GM19099 (cell line): Measurements from ENCODE around the gene CD40.

Experiments used
- POLR2A ChIP-seq: IDR thresholded peaks from 3 replicates; pipeline ENCODE4 v1.6.1; 2011; ENCODE audit warnings: low read depth; ENCODE audit not compliant: insufficient read length; ENCODE audit errors: extremely low read depth

The CD40 gene

GRCh38 chr20:46129955-46130481 lies 11.9 kb downstream of the CD40 start:
- peak; percentile 57 for TF ChIP-seq POLR2A

DNA sequence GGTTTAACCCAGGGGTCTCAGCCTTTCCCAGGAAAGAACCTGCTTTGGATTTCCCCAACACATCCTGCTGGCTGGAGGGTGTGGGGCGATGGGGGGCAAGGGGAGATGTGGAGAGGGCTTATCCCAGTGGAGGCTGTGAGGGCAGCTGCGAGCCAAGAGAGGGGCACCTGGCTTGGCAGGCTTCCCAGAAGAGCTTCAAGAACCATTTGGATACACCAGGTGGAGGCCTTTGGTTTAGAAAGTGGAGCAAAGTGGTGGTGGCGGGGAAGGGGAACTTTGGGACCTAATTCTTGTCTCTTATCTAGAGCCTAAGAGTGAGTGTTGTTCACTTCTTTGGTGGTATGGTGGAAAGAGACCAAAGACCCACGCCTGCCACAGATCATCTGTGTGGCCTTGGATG lies 12.4 kb downstream of the CD40 start:
- TF ChIP-seq POLR2A = no peak

GRCh38 chr20:46131396-46131795 lies 13.3 kb downstream of the CD40 start:
- TF ChIP-seq POLR2A = peak; percentile 27

DNA sequence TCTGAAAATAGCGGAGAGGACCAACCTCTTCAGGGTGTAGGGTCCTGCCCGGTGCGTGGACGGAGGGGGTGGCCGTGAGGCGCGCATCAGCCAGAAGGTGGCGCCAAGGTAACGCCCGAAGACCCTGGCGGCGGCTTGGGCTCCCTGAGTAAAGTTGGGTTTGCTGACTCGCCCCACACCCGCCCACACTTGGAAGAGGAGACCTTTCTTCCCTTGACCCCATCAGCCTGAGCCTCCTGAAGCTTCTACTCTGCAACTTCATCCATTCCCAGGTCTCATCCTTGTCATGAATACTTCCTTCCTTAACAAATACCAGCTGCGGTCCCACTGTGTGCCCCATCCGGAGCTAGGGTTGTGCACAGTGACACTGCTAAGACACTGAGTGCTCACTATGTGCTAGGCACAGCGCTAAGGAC lies 14.6 kb downstream of the CD40 start:
- no peak for TF ChIP-seq POLR2A

- TF ChIP-seq POLR2A = peak; percentile 8
Measured at GRCh38 chr20:46133886-46134654, 16.0 kb downstream of the CD40 start.

DNA sequence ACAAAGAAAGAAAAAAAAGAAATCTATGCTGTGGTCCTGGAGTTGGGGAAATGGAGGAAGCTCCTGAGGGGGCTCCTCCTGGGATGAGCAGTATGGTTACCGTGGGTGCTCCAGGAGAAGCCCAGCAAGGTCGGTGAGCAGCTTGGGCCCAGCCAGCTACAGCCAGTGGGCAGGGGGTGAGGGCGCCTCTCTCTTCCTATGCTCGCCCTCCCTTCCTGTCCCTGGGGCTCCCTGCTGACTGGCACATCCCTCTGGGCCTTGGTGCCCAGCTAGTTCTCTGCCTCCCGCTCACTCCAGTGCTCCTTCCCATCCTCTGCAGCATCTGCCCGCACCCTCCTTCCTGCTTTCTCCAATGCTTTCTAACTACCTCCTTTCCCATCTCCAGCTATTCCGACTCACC lies 16.6 kb downstream of the CD40 start:
- TF ChIP-seq POLR2A = no peak

GRCh38 chr20:46135856-46136633 lies 17.9 kb downstream of the CD40 start:
- TF ChIP-seq POLR2A = no peak

- no peak for TF ChIP-seq POLR2A
Measured at GRCh38 chr20:46137816-46138215, 19.7 kb downstream of the CD40 start.

GRCh38 chr20:46139266-46139889 lies 21.3 kb downstream of the CD40 start:
- TF ChIP-seq POLR2A = no peak

DNA sequence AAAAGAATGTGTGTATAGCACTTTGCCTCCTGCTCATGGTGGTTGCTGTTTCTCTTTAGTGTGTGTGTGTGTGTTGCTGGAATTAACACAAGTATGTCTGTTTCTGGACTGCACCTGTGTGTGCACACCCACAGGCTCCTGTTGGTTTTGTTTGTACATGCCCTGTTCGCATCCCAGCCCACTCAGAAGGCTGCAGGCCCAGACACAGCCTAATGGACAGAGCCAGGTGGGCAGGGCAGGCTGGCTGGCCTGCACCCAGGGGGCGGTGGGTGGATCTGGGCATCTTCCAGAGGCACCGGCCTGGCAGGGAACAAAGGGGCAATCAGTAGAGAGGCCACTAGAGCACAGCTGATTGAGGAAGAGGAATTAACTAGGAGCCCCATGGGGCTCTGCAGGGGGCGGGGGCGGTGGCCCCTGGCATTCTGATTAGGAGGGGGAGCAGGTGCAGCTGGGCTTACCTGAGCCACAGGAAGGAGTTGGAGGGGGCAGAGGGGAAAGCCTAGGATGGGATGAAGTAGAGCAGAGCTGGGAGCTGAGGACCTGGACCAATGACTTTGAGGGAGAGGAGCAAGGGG lies 21.9 kb downstream of the CD40 start:
- no peak for TF ChIP-seq POLR2A

DNA sequence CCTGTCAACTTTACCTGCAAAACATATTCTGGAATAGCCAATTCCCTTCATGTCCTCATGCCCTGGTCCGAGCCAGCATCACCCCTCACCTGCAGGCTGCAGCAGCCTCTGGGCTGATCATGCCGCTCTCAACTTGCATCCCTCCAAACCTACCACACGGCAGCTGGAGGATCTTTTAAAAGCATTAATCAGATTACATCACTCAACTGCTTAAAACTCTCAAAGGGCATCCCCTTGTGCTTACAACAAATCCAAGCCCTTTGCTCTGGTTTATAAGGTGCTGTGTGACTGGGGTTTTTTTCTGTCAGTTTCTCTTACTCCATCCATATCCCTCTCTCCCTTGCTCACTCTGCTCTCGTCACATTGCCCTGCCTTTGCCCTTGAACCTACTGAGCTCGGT lies 24.0 kb downstream of the CD40 start:
- TF ChIP-seq POLR2A = no peak

DNA sequence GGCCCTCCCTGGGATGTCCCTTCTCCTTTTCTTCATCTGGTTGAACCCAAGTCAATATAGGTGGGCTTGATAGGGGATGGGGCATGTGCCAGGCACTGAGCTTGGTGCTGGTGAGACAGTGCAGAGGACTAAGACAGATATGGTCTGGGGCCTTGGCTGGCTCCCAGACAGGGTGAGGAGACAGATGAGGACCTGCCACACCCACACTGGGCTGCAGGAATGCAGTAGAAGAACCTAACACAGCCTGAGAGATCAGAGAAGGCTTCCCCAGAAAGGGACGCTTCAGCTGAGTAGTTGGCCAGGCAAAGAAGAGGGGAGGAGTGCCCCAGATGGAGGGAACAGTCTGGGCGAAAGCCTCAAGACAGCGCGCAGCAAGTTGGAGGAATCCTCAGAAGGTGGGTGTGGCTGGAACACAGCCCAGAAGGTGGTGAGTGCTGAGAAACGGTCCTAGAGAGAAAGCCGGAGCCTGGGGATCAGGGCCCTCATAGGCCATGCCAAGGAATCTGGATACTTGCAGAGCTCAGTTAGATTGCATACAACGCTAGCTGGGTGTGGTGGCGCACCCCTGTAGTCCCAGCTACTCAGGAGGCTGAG lies 26.4 kb downstream of the CD40 start:
- no peak for TF ChIP-seq POLR2A

DNA sequence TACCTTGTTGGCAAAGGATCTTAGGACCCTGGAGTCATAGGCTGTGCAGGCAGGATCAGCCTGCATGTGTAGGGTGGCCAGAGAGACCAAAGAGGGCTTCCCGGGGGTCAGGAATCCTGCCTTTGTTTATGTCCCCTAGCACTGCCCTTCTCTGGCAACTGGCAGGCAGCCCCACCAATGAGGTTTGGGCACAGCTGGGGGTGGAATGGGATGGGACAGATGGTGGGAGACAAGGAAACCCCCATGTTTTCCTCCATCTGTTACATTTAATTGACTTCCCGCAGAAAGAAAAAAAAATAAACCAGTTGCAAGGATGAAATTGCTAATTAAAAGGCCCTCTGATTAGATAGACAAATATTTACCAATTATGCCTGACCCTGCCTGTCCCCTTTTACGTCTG lies 27.6 kb downstream of the CD40 start:
- TF ChIP-seq POLR2A = no peak

DNA sequence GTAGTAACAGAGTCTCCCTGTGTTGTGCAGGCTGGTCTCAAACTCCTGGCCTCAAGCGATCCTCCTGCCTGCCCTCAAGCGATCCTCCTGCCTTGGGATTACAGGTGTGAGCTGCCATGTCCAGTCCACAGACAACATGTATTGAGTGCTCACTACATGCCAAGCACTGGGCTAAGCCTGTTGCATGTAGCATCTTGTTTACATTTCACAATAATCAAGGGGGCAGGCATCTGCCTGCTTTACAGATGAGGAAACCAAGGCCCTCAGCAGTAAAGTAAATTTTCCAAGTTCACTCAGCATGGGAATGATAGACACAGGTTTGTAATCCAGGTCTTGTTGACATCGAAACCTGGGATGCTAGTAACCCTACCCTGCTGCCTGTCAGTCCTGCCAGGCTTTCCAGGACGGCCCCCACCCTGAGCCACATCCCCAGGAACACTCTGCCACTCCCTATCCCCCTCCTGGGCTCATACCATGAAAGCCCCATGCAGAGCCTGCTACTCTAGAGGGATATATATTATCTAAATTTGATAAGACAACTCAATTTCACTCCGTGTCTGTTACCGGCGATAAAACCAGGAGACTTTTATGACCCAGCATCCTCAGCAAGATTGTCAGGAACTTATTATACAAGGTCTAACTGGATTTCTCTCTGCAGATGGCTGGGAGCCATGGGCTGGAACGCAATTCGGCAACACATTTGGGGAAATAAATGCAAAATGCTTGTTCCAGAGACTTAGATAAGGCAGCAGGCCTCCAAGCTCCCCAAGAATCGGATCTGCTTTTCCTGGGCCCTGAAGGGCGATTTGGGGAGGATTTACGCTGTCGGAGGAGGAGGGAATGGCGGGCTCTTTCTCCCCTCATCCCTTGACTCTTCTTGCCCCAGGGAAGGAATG lies 30.4 kb downstream of the CD40 start:
- TF ChIP-seq POLR2A = no peak
